HG02678 (cell line): ENCODE data around the gene KRTAP10-7.
"Not testable (repeated sequence)": the region's sequence is repeated elsewhere in the genome, so short reads cannot be mapped to it uniquely, and the experiment has no call there.

Experiments used
- ATAC-seq: cut with Tn5 transposase; IDR thresholded peaks from one replicate; pipeline ENCODE4 v1.9.1; 2021; ENCODE audit warnings: mild to moderate bottlenecking, moderate library complexity; ENCODE audit not compliant: unreplicated experiment

The KRTAP10-7 gene

DNA sequence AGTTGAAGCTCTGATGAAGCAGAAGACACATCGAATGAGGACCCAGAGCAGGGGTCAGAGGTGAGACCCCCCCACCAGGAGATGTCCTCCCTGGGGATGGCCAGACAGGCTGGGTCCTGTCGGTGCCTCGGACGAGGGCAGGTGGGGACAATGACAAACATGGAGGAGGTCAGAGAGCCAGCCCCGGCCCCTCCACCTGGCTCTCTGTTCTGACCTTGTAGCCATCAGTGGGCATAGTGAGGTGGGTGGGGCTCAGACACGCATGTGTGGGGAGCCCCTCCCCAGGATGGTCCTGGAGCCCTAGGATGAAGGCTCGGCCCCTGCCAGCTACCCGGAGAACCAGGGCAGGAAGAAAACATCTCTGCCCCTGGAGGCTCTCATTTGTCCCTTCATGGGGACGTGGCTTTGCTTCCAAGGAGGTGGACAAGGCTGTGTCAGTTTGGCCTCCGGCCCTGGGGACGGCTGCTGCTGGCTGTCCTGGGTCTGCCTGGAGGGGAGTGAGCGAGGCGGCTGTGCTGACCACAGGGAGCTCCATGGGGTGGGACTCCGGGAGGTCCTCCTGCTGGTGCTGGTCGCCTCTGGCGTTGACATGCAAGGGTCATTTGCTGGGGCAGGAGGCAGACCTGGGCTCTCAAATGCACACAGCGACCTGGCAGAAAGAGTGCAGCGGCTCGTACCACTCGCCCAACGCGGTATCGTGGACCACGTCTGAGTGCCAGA, 10.7 kb upstream of the KRTAP10-7 start:
- no peak for ATAC-seq

DNA sequence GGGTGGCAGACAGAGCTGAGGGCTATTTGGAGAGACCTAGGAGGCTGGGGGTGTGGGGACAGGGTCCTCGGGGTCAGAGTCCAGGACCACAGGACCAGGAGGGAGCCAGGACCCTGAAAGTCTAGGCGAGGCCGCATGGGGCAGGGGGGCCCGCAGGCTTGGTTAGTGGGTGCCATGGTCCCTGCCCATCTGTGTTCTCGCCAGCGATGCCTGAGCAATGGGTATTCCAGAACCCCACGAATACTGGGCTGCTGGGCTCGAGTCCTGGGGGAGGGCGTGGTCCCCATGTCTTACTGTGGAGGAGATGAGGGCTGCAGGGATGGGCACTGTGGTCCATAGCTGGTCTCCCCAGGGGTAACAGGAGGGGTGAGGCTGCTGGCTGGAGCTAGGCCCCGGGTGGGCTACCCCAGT, 10.1 kb upstream of the KRTAP10-7 start:
- no peak for ATAC-seq

DNA sequence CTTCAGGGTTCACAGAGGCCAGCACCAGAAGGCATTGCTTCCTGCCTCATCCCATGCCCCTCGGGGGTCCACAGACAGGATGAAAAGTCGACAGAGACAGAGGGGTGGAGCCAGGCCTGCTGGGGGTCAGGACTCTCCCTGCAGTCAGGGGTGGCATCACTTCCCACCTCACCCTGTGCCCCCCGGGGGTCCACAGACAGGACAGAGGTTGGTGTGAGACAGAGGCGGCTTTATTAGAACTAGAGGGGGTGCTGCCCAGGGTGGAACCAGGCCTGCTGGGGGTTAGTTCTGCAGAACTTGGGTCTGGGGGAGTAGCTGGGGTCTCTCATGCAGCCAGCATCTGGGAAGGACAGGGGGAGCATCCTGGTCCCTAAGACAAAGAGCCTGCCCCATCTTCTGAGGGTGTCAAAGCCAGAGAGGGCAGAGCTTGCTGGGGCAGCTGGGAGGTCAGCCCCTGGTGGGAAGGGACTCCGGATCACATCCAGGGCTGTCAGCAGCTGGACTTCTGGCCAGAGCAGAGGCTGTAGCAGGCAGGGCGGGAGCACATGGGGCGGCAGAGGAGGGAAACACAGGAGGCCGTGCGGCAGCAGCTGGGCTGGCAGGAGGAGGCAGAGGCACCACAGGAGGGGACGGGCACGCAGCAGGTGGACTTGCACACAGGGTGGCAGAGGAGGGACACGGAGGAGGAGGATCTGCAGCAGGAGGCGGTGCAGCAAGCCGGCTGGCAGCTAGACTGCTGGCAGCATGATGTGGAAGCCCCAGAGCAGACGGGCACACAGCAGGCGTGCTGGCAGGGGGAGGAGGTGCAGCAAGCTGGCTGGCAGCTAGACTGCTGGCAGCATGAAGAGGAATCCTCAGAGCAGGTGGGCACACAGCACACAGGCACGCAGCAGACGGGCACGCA, 9.2 kb upstream of the KRTAP10-7 start:
- not testable (repeated sequence) for ATAC-seq

DNA sequence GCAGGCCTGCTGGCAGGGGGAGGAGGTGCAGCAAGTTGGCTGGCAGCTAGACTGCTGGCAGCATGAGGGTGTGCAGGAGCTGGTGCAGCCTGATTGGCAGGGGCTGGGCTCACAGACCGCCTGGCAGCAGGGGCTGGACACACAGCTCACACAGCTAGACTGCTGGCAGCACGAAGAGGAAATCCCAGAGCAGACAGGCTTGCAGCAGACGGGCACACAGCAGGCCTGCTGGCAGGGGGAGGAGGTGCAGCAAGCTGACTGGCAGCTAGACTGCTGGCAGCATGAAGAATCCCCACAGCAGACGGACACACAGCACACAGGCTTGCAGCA, 8.6 kb upstream of the KRTAP10-7 start:
- not testable (repeated sequence) for ATAC-seq

DNA sequence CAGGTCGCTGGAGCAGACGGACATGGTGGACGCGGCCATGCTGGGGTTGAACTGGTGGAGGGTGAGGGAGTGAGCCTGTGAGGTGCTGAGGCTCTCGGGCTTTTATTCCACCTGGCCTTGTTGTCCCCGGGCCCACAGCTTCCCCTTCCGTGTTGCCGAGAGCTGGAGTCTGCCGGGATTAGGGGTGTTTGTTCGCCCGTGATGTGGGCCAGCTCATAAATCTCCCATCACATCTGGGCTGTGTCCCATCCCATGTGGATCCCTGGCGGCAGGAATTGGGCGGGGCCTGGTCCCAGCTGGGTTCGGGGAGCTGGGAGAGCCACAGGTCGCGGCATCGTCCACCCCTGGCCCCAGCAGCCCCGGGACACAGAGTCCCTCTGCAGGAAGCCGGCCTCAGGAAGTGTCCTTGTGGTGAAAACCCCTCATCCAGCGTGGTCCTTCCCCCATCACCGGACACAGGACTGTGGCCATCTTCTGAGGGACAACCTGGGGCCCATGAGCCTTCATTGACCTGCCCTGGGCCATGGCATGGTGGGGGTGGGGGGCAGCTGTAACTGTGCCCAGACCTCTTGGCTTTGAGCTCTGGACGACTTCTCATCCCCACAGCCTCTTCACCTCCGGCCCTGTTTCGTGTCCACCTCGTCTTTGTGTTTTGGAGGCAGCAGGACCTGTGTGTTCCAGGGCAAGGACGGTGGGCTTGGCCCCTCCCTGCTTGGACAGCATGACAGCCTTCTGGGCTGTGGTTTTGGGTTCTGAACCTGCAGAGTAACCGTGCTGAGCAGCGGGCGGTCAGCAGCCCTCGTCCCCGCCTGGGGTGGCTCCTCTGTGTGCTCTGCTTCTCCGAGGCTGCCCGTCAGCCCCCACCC, 7.7 kb upstream of the KRTAP10-7 start, which contains the start of gene KRTAP10-6:
Gene KRTAP10-6, minus strand, starts transcription at position 60 of the 866 bp plus-strand sequence. Its CDS starts 21 bp downstream, at position 39.
- ATAC-seq = no peak

DNA sequence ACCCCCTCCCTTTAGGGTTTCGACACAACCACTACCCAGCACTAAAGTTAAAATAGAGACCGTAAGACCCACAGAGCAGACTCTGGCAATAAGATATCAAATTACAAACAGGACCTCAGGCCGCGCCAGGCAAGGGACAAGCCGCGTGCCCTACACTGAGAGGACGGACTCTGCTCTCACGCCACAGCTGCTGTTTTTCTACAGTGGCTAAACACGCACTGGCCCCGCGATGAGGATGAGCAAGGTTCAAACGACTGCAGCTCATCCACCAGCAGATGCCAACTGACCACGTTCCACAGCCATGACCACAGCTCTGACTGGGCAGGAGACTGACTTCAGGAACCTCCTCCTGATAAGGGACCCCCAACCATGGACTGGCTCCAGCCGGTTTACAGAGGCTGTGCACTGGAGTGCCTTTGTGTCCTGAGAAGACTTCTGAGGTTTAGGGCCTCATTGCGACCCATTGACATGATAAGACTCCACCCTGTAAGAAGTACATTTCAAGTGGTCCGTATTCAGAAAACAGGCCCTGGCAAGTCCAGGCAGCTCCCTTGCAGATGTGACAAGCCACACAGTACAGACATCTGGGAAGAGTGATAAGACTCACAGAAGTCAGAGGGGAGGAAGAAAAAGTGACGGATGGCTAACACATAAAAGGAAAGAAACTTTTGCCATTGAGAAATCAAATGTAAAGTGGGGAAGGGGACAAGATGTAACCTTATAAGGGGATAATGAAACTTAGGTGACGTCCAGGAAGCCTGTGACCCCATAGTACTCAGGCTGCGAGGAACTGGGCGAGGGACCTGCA, 6.6 kb upstream of the KRTAP10-7 start:
- no peak for ATAC-seq

DNA sequence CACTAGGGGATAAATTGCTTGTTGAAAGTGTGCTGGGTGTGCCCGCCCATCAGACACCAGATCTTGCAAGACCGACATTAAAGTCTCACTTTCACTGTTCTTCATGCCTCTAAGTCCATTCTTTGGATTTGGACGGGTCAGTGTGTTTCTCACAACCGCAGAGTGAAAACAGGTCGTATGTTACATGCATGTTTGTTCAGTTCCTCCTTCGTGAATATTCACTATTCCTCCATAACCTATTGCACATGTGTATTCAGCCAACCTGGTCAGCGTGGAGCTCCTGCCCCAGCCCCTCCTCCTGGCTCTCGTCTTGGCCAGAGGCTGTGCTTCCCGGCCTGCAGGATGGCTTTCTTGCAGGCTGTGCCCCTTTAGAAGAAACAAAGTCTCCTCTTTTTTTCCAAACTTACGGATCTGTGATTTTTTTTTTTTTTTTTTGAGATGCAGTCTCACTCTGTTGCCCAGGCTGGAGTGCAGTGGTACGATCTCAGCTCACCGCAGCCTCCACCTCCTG, 5.9 kb upstream of the KRTAP10-7 start:
- ATAC-seq = no peak

DNA sequence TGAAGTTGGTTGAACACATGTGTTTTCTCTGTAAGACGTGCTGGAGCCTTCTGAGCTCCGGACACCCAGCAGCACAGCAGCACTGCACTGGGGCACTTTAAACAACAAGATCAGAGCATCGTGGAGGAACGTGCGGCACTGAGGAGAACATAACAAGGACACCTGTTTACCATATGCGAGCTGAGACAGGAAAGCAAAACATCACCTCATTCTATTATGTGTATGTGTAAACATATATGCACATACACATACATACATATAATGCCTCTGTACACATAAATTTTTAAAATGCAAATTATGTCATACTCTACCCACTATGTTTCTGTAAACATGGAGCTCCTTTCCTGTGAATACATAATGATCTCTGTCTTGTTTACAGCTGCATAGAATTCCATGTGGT, 4.9 kb upstream of the KRTAP10-7 start:
- ATAC-seq = no peak

DNA sequence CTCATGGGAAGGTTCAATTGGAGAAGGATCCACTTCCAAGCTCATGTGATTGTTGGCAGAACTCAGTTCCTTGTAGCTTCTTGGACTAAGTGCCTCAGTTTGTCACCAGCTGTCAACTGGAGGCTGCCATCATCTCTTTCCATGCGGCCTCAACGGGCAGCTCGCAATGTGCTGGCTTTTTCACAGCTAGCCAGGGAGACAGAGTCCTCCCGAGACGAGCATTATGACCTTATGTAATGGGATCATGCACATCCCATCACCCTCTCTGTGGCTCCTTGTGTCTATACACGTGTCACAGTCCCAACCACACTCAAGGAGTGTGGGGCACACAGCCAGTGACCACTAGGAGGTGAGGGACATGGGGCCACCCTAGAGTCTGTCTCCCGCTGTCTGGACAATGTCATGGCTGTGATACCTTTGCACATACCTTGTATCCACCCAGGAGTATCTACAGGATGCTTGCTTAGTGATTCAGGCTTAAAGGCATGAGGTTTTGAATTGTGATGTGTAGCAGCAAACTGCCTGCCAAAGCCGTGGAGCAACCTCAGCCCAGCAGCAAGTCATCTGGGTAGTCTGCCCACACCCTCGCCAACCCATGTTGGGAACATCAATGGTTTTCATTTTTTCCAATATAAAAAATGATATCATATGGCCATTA, 4.2 kb upstream of the KRTAP10-7 start:
- no peak for ATAC-seq

DNA sequence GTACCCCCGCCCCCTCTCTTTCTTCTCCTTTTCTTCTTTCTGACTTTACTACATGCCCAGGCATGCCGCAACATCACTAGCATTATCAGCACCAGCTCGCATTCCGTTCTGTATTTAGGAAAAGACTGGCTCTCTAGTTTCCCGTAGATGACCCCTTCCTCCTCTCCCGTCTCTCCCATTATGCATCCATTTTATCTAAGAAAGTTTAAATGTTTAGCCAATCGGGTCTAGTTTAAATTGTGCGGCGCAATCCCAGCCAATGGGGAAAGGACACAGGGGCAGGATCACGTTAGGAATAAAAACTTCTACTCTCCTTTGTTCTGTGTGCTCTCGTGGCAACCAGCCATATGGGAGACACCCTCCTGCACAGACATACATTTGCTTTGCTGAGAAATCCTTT, 2.3 kb upstream of the KRTAP10-7 start:
- no peak for ATAC-seq

DNA sequence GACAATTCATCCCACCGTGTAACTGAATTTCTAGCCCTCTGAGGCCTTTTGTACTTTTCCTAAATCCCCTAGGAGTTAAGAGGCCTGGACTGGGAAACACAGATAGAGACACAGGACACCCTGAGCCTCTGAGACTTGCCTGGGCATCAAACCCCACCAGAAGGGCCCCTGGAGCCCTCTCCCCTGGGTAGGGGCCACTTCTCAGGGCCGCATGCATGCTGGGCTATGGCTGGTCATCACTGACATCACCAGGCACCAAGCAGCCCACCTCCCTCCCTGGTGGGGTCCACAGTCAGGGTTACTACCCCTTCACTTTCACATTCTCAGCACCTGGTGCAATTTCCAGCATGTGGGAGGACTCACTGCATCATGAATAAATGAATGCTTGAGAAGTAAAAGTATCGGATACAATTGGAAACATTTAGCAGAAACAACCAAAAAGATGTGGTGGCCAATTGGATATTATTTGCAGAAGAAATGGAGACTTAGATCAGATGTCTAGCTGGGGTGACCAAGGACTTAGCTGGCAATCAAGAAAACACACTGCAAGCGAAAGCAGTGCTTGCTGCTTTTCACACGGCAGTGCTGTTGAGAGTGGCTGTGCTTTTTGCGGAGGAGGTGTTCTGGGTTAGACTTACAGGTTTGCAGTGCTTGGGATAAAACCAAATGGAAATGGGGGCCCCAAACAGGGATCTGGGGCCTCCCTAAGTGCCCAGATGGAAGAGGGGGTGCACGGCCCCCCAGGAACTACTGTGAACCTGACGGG, 950 bp upstream of the KRTAP10-7 start:
- no peak for ATAC-seq

DNA sequence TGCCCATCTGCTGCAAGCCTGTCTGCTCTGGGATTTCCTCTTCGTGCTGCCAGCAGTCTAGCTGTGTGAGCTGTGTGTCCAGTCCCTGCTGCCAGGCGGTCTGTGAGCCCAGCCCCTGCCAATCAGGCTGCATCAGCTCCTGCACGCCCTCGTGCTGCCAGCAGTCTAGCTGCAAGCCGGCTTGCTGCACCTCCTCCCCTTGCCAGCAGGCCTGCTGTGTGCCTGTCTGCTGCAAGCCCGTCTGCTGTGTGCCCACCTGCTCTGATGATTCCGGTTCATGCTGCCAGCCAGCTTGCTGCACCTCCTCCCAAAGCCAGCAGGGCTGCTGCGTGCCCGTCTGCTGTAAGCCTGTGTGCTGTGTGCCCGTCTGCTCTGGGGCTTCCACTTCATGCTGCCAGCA, 694 bp downstream of the KRTAP10-7 start:
- not testable (repeated sequence) for ATAC-seq

DNA sequence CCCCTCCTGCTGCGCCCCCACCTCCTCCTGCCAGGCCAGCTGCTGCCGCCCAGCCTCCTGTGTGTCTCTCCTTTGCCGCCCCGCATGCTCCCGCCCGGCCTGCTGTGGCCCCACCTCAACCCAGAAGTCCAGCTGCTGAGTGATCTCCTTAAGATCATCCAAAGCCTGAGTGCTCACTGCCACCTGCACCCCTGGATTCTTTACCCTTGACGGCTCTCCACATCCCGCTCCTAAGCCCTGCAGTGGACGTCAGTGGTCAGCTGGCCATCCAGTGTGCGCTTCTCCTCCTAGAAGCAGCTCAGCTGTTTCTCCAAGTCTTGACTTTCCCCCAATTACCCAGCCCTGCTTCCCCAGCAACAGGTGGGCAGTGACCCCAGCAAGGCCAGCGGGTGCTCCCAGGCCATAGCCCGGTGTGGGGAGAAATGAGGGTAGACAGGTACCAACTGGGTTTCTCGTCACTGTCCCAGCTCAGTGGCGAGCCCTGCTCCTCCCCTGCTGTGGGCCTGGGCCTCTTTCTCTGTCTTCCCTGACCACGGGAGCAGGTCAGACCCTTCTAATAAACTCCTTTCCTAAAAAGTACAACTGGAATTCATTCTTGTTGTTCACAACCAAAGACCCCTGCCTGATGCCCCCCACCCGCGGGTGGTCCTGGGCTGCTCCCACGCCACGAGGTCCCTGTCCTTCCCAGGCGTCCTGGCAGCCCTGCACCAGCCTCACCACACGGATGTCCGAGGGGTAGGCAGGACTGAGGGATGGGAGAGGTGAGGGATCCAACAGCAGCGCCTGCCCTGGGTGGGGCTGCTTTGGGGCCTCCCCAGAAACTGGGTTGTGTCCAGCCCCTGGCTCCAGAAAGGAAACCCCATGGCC, 1.4 kb downstream of the KRTAP10-7 start:
- no peak for ATAC-seq

DNA sequence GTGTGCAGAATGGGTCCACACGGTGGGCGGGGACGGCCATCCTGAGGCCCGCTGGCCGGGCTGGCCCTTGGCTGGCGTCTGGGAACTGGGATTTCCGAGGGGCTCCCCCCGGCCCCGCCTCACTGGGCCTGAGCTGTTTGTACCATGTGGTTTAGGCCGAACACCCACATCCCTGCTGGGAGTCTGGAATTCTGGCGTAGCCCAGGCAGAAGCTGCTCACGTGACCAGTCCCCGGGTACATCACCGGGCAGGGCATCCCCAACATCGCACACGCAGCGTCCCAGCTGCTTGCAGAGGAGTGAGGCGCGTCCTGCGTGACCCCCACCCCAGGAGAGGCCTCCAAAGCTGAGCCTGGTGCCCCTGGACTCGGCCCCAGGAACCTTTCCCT, 2.1 kb downstream of the KRTAP10-7 start:
- no peak for ATAC-seq

DNA sequence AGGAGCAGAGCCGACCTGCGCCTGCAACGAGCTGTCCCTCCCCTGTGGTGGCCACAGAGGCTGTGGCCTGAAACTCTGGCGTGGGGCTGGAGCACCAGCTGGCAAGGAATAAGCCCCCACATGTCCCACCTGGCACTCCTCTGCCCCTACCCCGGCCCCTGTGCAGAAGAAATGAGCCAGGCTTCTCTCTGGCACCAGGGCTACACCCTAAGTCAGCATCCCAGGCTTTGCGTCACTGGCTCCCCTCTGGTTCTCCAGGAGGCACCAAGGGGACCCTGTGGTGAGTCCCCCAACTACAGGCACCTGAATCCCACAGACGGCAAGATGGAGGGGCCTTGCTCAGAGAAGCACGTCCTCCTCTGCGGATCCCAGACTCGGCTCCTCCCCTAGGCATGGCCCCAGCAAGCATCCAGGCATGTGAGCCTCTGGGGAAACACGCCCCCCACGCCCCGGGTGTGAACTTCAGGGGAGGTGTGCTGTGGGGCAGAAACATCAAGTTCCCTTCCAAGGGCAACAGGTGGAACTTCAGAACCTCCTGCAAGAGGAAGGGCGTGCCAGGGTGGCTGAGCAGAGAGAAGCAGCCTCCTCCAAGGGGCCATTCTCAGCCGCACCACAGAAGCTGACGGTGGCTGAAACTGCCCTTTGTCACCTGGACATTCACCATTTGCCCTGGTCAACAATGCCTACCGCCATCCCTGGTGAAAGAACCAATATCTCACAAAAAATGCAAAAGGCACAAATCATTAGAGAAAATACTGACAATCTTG, 2.9 kb downstream of the KRTAP10-7 start:
- ATAC-seq = no peak

DNA sequence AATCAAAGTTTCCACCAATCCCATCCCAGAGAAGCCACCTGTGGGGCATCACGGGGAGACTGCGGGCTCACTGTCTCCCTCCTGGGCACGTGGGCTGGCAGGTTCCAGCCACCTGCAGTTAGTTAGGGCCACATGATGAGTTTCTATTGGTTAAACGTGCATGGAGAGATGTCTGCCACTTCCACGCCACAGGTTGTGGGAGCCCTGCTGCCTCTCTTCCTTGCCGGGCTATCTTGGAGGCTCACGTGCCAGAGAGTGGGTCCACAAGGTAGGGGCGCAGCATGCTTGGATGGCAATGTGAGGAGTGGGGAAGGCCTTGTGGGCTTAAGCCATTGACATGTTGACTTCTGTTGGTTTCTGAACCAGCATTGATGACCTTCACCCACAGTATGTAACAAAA, 3.5 kb downstream of the KRTAP10-7 start:
- ATAC-seq = no peak

DNA sequence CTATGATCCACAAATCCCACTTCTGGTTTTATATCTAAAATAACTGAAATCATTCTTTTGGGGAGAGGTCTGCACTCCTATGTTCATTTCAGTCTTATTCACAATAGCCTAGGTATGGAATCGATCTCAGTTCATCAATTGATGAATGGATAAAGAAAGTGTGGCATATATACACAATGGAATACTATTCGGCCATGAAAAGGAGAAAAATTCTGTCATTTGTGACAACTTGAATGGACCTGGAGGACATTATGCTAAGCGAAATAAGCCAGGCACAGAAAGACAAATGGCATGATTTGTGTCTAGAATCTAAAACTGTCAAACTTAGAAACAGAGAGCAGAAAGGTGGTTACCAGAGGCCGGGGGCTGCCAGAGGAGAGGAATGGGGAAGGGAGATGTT, 6.1 kb downstream of the KRTAP10-7 start:
- ATAC-seq = no peak
